ENCODE results near the gene CYP27B1.

CYP27B1 gene

DNA sequence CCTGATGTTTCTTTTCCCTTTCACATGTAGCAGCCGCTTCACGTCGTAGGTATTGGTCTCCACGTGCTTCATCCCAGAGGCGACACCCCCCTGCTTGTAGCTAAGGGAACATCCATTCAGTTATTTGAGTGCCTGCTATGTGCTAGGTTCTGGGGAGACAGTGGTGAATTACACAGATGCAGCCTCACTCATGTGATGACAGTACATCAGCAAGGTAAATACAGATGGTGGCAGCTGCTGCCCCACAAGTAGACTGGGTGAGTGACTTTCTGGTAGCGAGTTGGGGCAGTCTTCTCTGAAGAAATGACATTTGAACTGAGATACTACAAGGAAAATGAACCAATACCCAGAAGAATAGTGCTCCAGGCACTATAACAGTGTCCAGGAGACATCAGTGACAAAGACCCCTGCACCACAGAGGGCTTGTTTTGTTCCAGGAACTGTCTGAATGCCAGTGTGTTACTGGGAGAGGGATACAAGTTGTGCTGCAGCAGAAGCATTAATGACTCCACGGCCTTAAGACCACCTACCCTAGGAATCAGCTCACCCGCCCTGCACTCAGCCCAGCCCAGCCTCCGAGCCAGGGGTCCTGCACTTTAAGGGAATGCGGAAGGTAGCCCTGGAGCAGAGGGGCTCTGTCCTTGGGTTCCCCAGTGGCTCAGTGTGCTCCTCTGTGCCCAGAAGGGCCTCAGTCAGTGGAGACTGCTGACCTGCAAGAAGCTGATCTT lies 44.3 kb upstream of the CYP27B1 start:
- TF ChIP-seq, protein P1, sequence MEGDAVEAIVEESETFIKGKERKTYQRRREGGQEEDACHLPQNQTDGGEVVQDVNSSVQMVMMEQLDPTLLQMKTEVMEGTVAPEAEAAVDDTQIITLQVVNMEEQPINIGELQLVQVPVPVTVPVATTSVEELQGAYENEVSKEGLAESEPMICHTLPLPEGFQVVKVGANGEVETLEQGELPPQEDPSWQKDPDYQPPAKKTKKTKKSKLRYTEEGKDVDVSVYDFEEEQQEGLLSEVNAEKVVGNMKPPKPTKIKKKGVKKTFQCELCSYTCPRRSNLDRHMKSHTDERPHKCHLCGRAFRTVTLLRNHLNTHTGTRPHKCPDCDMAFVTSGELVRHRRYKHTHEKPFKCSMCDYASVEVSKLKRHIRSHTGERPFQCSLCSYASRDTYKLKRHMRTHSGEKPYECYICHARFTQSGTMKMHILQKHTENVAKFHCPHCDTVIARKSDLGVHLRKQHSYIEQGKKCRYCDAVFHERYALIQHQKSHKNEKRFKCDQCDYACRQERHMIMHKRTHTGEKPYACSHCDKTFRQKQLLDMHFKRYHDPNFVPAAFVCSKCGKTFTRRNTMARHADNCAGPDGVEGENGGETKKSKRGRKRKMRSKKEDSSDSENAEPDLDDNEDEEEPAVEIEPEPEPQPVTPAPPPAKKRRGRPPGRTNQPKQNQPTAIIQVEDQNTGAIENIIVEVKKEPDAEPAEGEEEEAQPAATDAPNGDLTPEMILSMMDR (conservative IDR thresholded peaks at IDR 0.05; ENCODE audit: low read depth, low read length) = no peak

DNA sequence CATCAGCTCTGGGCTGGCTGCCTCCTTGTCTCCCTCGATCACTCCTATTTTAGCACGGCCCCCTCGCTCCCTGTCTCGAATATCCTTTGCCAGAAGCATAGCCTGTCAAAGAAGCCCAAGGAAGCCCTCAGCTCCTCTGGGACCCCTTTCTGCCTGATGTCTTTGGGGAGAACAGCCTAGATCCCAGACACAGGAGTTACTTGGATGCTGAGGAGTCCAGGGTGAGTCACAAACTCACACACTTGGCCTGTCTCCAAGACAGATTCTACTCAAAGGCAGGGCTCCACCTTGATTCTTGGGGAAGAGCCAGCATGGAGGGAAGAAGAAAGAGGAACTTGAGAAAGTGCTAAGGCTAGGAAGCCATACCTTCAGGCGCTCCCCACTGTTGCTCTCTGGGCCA lies 43.6 kb upstream of the CYP27B1 start:
- TF ChIP-seq, protein P1 (conservative IDR thresholded peaks at IDR 0.05; ENCODE audit: low read depth, low read length) = no peak
- H3K4me3 ChIP-seq (ENCODE audit: low read depth, low read length) = no peak overlapping the region
- DNase-seq (ENCODE audit: low read depth) = peak; percentile 73

More for the DNA sequence above, 44.3 kb upstream of the CYP27B1 start:
- no peak for DNase-seq (ENCODE audit: low read depth)
- H3K4me3 ChIP-seq (ENCODE audit: low read depth, low read length) = no peak overlapping the region

DNA sequence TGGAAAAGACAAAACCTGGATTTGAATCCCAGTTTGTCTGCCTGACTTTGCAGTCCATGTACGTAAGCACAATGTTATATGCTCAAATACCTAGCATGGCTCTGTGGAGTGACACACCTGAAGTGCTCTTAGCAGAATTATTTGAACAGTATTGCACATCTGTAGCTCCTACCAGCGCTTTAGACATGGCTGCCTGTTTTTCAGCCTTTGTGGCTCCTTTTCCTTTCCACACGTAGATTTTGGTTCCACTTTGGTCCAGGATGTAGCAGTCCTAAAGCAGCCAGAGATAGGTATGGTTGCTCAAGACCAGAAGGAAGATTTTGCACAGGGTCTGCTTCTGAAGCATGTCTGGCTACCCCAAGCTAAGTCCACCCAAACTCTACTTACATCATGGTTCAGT lies 42.5 kb upstream of the CYP27B1 start:
- TF ChIP-seq, protein P1 (conservative IDR thresholded peaks at IDR 0.05; ENCODE audit: low read depth, low read length) = no peak
- H3K4me3 ChIP-seq (ENCODE audit: low read depth, low read length) = no peak overlapping the region
- no peak for DNase-seq (ENCODE audit: low read depth)

DNA sequence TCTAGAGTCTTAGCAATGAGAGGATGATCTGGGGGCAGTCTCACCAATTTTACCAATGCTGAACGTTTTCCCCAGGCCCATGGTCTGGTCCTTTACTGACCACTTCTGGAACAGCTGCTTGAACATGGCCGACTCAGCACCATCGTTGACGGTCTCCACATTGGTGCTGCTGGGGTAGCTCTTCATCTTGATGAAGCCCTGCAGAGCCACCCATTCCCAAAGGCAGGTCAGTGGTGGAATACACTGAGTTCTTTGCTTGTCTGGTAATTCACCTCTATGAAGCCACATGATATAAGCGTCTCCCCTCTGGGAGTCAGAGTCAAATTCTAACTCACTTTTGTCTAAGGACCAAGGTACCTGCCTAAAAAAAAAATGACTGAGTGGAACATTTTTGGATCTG lies 41.5 kb upstream of the CYP27B1 start:
- DNase-seq (ENCODE audit: low read depth) = no peak
- no peak overlapping the region for H3K4me3 ChIP-seq (ENCODE audit: low read depth, low read length)
- TF ChIP-seq, protein P1 (conservative IDR thresholded peaks at IDR 0.05; ENCODE audit: low read depth, low read length) = no peak

DNA sequence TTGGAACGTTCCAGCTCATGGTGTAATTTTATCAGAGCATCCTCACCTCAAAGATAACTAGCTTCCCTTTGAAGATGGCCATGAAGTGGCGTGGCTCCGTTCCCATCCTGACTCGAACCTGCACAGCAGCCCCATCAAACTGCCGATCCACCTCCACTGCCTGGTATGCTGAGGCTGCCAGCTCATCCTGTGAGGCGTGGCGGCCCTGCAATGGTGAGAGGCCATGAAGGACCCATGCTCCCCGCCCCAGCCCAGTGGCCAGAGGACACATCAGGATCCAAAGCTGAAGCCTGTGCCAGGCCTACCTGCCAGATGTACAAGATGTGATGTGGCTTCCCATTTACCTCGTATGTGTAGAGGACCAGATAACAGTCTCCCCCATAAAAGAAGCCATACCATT lies 40.4 kb upstream of the CYP27B1 start:
- no peak overlapping the region for H3K4me3 ChIP-seq (ENCODE audit: low read depth, low read length)
- TF ChIP-seq, protein P1 (conservative IDR thresholded peaks at IDR 0.05; ENCODE audit: low read depth, low read length) = no peak
- DNase-seq (ENCODE audit: low read depth) = no peak

DNA sequence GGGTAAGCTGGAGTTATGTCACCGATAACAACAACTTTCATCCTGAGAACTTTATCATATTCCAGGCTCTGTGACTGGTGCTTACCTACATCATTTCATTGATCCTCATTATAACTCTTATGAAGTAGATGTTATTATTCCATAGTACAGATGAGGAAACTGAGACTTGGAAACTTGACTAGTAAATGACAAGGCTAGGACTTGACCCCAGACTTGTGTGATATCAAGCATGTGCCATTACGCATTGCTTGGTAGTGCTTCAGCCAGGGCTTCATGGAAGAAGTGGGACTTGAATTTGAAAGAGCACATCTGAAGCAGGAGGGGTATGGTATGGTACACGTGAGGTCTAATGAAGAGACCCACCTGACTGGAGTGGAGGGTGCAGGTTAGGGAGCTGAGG lies 39.8 kb upstream of the CYP27B1 start:
- no peak overlapping the region for H3K4me3 ChIP-seq (ENCODE audit: low read depth, low read length)
- TF ChIP-seq, protein P1 (conservative IDR thresholded peaks at IDR 0.05; ENCODE audit: low read depth, low read length) = no peak
- DNase-seq (ENCODE audit: low read depth) = no peak

DNA sequence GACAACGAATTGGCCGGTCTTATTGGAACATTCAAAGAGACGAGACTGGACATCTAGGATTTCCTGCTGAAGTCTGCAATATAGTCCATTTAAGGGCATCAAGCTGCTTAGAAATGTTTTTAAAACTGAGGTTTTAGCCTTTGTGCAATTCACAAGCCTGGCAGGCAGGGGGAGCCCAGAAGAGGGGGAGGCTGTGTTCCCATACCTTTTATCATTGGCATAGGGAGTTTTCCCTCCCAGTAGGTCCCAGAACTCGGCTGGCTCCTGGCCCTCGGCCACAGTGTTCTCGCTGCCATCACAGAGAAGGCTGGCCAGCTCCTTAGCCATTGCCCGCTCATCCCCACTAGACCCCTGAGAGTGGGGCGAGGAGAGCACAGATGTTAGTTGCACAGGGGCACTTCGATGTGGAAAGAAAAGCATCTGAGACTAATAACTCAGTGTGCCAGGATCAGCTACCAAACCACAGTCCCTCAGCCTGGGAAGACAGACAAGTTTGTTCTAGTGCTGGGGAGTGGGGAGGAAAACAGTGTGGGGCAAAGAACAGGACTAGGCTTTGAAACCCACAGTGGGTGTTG lies 36.5 kb upstream of the CYP27B1 start:
- TF ChIP-seq, protein P1 (conservative IDR thresholded peaks at IDR 0.05; ENCODE audit: low read depth, low read length) = peak; percentile 91
- peak; percentile 63 for DNase-seq (ENCODE audit: low read depth)
- H3K4me3 ChIP-seq (ENCODE audit: low read depth, low read length) = no peak overlapping the region

Measured in choroid plexus epithelial cell (primary cell).